ENCODE measurements around the gene NDUFAF8.

Gene NDUFAF8

DNA sequence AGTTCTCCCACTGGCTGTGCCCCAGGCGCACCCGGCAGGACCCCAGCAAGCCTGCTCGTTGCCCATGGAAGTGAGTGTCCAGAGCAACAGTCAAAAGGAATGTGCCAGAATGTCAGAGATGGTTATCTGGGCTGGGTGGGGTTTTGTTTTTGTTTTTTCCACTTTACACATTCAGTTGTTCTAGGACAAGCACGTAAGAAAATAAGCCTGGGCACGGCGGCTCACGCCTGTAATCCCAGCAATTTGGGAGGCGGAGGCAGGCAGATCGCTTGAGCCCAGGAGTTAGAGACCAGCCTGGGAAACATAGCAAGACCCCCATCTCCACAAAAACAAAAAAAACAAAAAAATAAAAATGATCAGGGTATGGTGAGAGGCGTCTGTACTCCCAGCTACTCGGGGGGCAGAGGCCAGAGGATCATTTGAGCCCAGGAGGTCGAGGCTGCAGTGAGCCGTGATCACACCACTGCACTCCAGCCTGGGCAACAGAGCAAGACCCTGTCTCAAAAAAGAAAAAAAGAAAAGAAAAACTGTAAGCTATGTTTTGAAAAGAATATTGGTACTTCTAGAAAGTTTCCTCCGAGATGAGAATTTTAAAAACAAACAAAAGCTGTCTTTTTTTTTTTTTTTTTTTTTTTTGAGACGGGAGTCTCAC, 8.3 kb downstream of the NDUFAF8 start:
- Mint-ChIP-seq H3K4me1 (peaks cover 20% of the 10 kb centered on the region), H3K27me3 (no peaks in the 10 kb centered on the region), H3K36me3 (peaks cover 25% of the 10 kb centered on the region), H3K27ac (no peak overlapping the region), H3K9me3 (no peaks in the 10 kb centered on the region), H3K4me3 (no peak overlapping the region)
- no peak for ATAC-seq

DNA sequence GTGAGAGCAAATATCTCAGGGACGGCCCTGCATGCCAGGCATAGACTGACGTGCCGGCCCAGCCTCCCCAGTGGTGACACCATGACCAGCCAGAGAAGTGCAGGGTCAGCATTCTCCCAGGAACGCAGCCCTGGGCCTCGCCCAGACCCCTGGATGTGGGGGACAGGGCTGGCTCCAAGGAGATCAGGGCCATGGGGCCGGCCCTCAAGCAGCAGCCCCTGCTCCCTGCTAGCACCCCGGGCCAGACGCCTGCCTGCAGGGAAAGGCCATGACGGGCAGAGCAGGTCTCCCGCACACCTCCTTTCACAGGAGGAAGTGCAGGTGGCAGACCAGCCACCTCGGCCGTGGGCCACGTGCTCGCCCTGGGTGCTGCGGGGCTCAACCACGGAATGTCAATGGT, 9.5 kb downstream of the NDUFAF8 start:
- H3K27me3 Mint-ChIP-seq: no peaks in the 10 kb centered on the region
- no peak overlapping the region for H3K27ac Mint-ChIP-seq
- H3K36me3 Mint-ChIP-seq: peaks cover 37% of the 10 kb centered on the region
- ATAC-seq: no peak
- H3K9me3 Mint-ChIP-seq: no peaks in the 10 kb centered on the region
- H3K4me1 Mint-ChIP-seq: peaks cover 28% of the 10 kb centered on the region
- H3K4me3 Mint-ChIP-seq: no peak overlapping the region

DNA sequence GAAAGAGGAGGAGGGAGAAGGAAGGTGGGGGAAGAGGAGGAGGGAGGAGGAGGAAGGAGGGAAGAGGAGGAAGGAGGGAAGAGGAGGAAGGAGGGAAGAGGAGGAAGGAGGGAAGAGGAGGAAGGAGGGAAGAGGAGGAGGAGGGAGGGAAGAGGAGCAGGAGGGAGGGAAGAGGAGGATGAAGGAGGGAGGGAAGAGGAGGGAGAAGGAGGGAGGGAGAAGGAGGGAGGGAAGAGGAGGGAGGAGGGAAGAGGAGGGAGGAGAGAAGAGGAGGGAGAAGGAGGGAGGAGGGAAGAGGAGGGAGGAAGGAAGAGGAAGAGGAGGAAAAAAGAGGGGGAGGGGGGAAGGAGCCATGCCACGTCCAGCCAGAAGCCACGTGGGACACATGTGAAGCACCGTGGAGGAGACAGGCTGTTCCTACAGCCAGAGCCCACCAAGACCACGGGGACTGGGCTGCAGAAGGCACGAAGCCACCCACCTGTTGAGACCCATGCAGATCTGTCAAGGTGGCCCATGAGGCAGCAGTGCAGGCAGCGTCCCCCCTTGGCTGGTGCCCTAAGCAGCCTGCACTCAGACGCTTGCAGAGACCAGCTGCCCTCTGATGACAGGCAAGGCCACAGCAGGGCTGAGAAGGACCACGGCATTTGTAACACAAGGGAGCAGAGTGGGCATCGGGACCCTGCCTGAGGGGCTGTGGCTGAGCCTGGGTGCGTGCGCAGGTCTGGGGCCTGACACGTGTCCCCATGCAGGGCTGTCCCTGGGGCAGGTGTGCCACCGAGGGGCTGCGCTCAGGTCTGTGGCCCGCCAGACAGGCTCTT, 10.3 kb downstream of the NDUFAF8 start:
- no peak overlapping the region for H3K27ac Mint-ChIP-seq
- no peak for ATAC-seq
- H3K27me3 Mint-ChIP-seq: no peaks in the 10 kb centered on the region
- no peak overlapping the region for H3K4me3 Mint-ChIP-seq
- peaks cover 42% of the 10 kb centered on the region for H3K36me3 Mint-ChIP-seq
- H3K9me3 Mint-ChIP-seq: no peaks in the 10 kb centered on the region
- peaks cover 33% of the 10 kb centered on the region for H3K4me1 Mint-ChIP-seq

DNA sequence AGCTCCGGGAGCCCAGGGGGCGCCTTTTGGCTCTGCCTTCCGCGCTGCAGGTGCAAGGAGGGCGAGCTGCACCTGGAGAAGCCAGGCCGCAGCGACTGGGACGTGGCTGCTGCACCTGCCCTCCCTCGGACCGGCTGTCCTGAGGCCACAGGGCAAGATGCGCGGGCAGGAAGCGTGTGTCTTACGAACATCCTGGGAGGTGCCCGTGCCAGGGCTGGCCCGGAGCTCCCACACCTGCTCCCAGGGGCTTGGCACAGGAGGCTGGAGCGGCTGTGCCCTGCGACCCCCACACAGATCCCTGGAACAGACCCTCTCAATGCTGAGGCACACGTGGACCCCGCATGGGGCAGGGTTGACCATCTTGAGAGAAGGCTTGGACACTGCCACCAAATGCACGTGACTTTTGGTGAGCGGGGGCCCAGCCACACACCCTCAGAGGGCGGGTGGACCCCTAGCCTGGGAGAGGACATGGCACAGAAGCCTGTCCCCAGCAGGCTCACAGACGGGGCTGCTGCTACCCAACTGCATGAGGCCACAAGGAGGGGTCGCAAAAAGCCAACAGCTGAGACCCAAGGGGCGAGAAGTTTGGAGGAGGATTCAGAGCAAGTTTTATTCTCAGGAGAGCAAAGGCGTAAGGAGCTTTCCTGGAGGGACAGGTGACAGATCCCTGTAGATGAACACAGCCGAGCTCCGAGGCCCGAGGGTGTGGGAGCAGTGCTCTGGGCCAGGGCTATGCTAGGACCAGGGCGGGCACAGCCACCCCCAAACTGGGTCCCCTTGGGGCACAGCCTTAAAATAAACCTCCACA, 11.4 kb downstream of the NDUFAF8 start:
- H3K27ac Mint-ChIP-seq: peak overlapping the region; percentile 65
- peaks cover 42% of the 10 kb centered on the region for H3K36me3 Mint-ChIP-seq
- no peak for ATAC-seq
- no peaks in the 10 kb centered on the region for H3K9me3 Mint-ChIP-seq
- peaks cover 23% of the 10 kb centered on the region for H3K4me1 Mint-ChIP-seq
- H3K4me3 Mint-ChIP-seq: no peak overlapping the region
- no peaks in the 10 kb centered on the region for H3K27me3 Mint-ChIP-seq

DNA sequence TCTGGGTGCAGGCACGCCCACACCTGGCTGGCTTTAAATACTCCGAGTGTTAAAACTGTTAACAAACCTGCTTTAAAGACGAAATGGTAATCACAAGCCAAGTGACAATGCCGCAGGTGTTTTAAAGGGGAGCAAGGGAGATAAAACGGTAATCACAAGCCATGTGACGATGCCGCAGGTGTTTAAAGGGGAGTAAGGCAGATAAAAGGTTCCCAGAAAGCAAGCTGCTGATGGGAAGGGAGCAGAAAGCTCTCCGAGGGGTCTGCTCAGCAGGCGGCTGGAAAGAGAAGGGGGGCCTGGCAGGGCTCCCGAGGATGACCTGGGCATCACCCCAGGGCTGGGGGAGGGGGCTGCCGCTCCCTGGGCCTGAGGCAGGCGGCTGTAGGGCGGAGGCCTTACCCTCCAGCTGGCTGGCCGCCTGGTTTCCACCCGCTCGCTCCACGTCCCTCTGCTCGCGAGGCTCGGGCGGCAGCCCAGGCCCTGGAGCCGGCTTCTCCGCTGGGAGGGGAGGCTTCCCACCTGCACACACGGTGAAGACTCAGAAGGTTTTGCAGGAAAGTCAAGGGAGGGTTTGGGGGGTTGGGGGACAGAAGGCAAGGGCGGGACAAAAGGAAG, 12.1 kb downstream of the NDUFAF8 start:
- Mint-ChIP-seq H3K36me3 (peaks cover 42% of the 10 kb centered on the region), H3K27ac (peak overlapping the region; percentile 65), H3K27me3 (no peaks in the 10 kb centered on the region), H3K9me3 (no peaks in the 10 kb centered on the region), H3K4me1 (peaks cover 23% of the 10 kb centered on the region), H3K4me3 (no peak overlapping the region)
- ATAC-seq: no peak

DNA sequence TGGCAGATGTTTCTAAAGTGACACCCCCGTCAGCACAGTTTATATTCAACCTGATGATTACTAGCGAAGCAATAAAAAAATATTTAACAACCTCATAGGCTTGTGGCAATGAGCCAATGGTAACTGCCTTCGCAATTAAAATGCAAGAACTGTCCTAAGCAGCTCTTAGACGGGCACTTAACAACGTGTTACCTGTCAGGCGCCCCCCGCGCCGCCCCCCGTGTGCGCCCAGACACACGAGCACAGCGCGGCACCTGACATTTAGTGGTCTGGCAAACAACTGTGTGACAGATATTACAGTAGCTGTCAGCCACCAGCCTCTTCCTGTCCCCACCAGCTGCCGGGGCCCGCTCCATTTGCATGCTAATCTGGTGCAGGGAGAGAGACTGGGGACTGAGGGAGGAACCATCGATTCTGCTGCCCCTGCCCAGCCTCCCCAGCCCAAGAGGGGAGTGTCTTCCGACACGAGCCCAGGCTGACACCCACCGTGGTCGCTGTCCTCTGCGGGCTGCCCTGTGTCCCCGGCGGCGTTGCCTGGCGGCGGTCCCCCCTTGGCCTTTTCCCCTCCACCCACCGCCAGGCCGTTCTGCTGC, 12.7 kb downstream of the NDUFAF8 start:
- no peaks in the 10 kb centered on the region for H3K9me3 Mint-ChIP-seq
- H3K36me3 Mint-ChIP-seq: peaks cover 39% of the 10 kb centered on the region
- H3K4me1 Mint-ChIP-seq: peaks cover 23% of the 10 kb centered on the region
- H3K27ac Mint-ChIP-seq: peak overlapping the region; percentile 65
- H3K4me3 Mint-ChIP-seq: no peak overlapping the region
- no peaks in the 10 kb centered on the region for H3K27me3 Mint-ChIP-seq
- ATAC-seq: no peak

DNA sequence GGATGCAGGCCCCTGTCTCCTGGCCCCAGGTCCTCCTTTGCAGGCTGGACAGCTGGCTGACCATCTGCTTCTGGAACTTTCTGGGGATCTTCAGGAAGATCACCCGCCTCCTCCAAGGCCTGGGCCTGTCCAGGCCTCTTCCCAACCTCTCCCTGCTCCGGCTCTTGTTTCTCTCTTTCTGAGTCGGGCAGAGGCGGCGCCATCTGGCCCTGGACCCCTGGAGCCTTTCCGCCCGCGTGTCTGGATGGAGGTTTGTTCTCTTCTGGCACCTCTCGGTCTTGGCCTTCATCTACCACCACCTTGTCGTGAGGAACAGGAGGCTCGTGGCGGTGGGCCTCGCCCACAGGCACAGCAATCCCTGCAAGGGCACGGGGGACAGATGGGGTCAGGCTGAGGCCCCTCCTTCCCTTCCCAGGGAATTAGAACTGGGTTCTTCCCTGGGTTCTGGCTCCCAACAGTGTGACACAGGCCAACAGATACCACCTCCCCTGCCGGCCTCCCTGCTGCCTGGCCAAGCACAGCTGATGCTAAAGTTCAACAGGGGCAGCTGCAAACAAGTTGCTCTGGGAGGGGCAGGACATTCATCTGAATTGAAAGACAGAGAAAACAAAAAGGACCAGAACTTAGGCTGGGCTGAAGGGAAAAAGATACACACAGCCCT, 13.3 kb downstream of the NDUFAF8 start:
- Mint-ChIP-seq H3K4me1 (peaks cover 23% of the 10 kb centered on the region), H3K9me3 (no peaks in the 10 kb centered on the region), H3K36me3 (peaks cover 37% of the 10 kb centered on the region), H3K27ac (peak overlapping the region; percentile 65), H3K27me3 (no peaks in the 10 kb centered on the region), H3K4me3 (no peak overlapping the region)
- ATAC-seq: no peak

DNA sequence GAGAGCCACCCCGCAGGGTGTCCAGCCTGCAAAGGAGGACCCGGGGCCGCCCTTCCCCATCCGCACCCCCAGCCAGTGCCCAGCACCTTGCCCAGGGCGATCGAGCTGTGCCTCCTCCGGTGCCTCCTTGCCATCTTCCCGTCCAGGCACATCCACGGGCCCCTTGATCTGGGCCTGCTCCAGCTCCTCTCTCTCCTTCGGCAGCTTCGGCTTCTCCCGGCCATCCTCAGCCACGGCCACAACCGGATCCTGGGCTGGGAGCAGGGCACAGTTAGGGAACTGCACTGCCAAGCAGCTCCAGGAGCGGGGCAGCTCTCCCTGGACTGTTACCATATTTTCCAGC, 13.8 kb downstream of the NDUFAF8 start:
- Mint-ChIP-seq H3K9me3 (no peaks in the 10 kb centered on the region), H3K27ac (peak overlapping the region; percentile 35), H3K27me3 (no peaks in the 10 kb centered on the region), H3K4me1 (peaks cover 23% of the 10 kb centered on the region), H3K4me3 (no peak overlapping the region), H3K36me3 (peaks cover 37% of the 10 kb centered on the region)
- ATAC-seq: no peak

DNA sequence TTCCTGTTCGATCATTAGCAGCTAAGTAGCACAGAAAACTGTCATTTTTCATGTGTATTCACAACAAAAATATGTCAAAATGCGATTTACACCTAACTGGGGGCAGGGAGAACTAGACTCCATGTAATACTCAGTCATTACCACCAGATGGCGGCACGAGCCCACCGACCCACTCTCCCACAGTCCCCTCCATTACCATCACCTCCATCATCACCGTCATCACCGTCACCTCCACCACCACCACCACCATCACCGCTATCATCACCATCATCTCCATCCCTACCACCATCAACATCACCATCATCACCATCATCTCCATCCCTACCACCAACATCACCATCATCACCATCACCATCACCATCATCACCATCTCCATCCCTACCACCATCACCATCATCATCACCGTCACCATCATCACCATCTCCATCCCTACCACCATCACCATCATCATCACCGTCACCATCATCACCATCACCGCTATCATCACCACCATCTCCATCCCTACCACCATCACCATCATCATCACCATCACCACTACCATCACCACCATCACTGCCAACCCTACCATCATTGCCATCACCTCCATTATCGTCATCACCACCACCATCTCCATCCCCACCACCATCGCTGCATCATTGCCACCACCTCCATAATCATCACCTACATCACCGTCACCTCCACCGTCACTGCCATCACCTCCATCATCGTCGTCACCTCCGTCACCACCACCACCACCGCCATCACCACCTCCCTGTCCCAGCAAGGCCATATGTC, 14.4 kb downstream of the NDUFAF8 start:
- peaks cover 37% of the 10 kb centered on the region for H3K36me3 Mint-ChIP-seq
- no peaks in the 10 kb centered on the region for H3K9me3 Mint-ChIP-seq
- peaks cover 23% of the 10 kb centered on the region for H3K4me1 Mint-ChIP-seq
- H3K27ac Mint-ChIP-seq: peak overlapping the region; percentile 35
- H3K4me3 Mint-ChIP-seq: no peak overlapping the region
- ATAC-seq: peak; percentile 59
- no peaks in the 10 kb centered on the region for H3K27me3 Mint-ChIP-seq

DNA sequence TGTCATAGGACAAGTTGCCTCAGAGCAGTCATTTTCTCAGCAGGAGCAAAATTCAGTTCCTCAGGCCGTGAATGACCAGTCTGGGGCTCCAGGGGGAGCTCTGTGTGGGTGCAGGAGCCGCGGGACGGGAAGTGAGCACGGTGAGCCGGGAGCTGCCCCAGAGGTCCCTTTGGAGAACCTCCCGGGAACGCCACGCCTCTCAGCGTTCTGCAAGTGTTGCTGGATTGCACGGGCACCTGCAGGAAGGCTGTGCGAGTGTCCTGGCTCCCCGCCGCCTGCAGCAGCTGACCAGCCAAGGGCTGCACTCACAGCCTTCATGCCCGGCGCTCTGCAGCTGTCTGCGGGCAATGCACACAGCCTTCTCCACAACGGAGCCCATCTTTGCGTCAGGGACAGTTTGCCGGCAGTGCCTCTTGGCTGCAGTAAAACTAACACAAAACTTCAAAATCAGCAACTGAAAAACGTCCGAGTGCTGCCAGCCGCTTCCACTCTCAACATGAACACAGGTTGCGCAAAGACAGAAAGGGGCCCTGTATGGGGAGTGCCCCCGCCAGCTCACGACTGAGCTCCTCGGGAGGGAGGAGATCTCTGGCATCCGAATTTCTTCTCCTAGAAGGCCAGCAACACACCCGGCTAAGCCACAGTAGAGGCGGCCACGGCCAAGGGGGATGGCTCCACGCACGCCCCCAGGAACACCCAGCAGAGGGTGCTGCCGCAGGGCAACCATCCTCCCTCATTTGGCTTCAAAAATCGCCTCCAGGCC, 16.0 kb downstream of the NDUFAF8 start:
- Mint-ChIP-seq H3K4me3 (no peak overlapping the region), H3K27me3 (no peaks in the 10 kb centered on the region), H3K36me3 (peaks cover 36% of the 10 kb centered on the region), H3K9me3 (no peaks in the 10 kb centered on the region), H3K27ac (no peak overlapping the region), H3K4me1 (peaks cover 32% of the 10 kb centered on the region)
- ATAC-seq: no peak

DNA sequence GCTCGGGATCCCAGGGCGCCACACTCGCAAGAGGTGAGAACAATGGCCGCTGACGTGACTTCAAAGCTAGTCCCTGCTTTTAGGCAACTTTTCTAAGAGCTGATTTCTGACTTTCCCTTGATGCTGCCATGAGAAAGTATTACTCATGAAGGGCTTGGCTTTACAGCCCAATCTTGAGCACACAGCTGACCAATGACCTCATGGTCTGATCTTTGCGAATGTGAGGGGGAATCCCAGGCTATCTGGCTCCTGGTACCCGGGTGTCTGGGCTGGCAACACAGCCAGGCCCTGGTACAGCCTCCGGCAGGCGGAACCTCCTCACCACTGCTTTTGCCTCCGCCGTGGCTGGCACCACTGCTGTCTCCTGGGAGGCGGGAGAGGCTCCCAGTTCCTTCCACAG, 17.5 kb downstream of the NDUFAF8 start:
- Mint-ChIP-seq H3K4me1 (peaks cover 32% of the 10 kb centered on the region), H3K9me3 (no peaks in the 10 kb centered on the region), H3K4me3 (no peak overlapping the region), H3K27me3 (no peaks in the 10 kb centered on the region), H3K27ac (no peak overlapping the region), H3K36me3 (peaks cover 37% of the 10 kb centered on the region)
- no peak for ATAC-seq

DNA sequence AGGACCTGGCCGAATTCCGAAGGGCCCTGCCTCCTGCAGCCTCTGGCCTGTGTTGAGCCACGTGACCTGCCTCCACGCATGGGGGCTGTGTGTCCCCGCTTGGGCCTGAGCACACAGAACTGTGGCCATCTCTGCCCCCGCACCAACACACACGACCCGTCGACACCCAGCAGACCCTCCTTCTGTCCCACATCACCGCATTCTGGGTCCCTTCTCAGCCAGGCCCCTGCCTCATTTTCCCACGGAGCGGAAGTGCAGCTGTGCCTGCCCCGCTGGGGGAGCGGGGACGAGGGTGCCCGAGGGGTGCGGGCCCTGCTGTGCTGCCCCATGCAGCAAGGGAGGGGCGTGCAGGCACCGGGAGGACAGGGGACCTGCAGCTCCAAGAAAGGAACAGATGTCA, 18.4 kb downstream of the NDUFAF8 start:
- no peak for ATAC-seq
- Mint-ChIP-seq H3K9me3 (no peaks in the 10 kb centered on the region), H3K4me3 (no peak overlapping the region), H3K27me3 (no peaks in the 10 kb centered on the region), H3K36me3 (peaks cover 39% of the 10 kb centered on the region), H3K27ac (no peak overlapping the region), H3K4me1 (peaks cover 24% of the 10 kb centered on the region)

DNA sequence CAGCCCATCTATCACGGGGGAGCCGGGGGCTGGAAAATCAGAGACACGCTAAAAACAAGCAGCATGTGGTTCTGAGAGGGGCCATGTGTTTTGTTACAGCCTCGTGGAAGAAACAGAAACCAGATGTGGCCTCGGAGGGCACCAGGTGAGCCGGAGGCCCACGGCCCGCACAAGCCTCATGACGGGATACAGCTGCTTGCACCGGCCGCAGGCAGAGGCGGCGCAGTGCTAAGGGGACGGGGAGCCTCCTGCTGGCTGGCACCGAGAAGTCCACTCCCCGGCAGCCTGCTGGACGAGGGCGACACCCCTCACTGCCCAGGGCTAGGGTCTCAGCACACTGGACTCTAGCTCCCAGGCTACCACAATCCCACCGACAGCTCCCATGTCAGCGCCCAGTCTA, 19.2 kb downstream of the NDUFAF8 start:
- Mint-ChIP-seq H3K4me3 (no peak overlapping the region), H3K27ac (no peak overlapping the region), H3K27me3 (no peaks in the 10 kb centered on the region), H3K9me3 (no peaks in the 10 kb centered on the region), H3K36me3 (peaks cover 34% of the 10 kb centered on the region), H3K4me1 (peaks cover 18% of the 10 kb centered on the region)
- no peak for ATAC-seq

All from stimulated activated memory B cell treated with anti-CD40 and anti-IgM and Interleukin-4, amounts not matched to agents 10 μg/mL and 1 μg/mL and 100 μg/mL, for 72 hours (primary cell).